KMS-11 (cell line): ENCODE data around the gene CIPC.

Experiments
- H2AFZ ChIP-seq: fragments of 200-600 bp; sonication (generic); 2 replicates; pipeline ENCODE4 v1.6.1; 2016; ENCODE audit warnings: antibody characterized with exemption, mixed run types, low read depth
- H3K27ac ChIP-seq: fragments of 200-600 bp; sonication (generic); 2 replicates; pipeline ENCODE4 v1.6.1; 2016; ENCODE audit warnings: mild to moderate bottlenecking, mixed run types
- H3K27me3 ChIP-seq: fragments of 200-600 bp; sonication (generic); 2 replicates; pipeline ENCODE4 v1.6.1; 2017; ENCODE audit warnings: mild to moderate bottlenecking, low read depth, mixed run types, moderate library complexity; ENCODE audit not compliant: insufficient read depth
- H3K36me3 ChIP-seq: fragments of 200-600 bp; sonication (generic); 2 replicates; pipeline ENCODE4 v1.6.1; 2017; ENCODE audit warnings: mild to moderate bottlenecking, mixed run types; ENCODE audit not compliant: insufficient read depth
- H3K4me1 ChIP-seq: fragments of 200-600 bp; sonication (generic); 2 replicates; pipeline ENCODE4 v1.6.1; 2016; ENCODE audit warnings: mild to moderate bottlenecking, low read depth, mixed run types; ENCODE audit not compliant: poor library complexity, severe bottlenecking
- H3K4me2 ChIP-seq: fragments of 200-600 bp; sonication (generic); 2 replicates; pipeline ENCODE4 v1.7.0; 2016; ENCODE audit warnings: mild to moderate bottlenecking, mixed run types
- H3K4me3 ChIP-seq: fragments of 200-600 bp; sonication (generic); IDR thresholded peaks from 2 replicates; pipeline ENCODE4 v1.6.1; 2017; ENCODE audit warnings: low read depth, low read length, mixed read lengths; ENCODE audit not compliant: insufficient read depth
- H3K79me2 ChIP-seq: fragments of 200-600 bp; sonication (generic); 2 replicates; pipeline ENCODE4 v1.6.1; 2016; ENCODE audit warnings: low read depth, mixed run types; ENCODE audit not compliant: insufficient read depth
- H3K9ac ChIP-seq: fragments of 200-600 bp; sonication (generic); 2 replicates; pipeline ENCODE4 v1.6.1; 2016; ENCODE audit warnings: mild to moderate bottlenecking, mixed run types
- H4K20me1 ChIP-seq: fragments of 200-600 bp; sonication (generic); 2 replicates; pipeline ENCODE4 v1.6.1; 2016; ENCODE audit warnings: mild to moderate bottlenecking, mixed run types; ENCODE audit not compliant: insufficient read depth
- TF ChIP-seq, protein P1 (sequence below): fragments of 200-600 bp; sonication (generic); conservative IDR thresholded peaks from 2 replicates; pipeline ENCODE4 v1.6.1; 2017; ENCODE audit warnings: low read depth, mild to moderate bottlenecking, antibody characterized with exemption, low read length, moderate library complexity, mixed read lengths

CIPC gene

DNA sequence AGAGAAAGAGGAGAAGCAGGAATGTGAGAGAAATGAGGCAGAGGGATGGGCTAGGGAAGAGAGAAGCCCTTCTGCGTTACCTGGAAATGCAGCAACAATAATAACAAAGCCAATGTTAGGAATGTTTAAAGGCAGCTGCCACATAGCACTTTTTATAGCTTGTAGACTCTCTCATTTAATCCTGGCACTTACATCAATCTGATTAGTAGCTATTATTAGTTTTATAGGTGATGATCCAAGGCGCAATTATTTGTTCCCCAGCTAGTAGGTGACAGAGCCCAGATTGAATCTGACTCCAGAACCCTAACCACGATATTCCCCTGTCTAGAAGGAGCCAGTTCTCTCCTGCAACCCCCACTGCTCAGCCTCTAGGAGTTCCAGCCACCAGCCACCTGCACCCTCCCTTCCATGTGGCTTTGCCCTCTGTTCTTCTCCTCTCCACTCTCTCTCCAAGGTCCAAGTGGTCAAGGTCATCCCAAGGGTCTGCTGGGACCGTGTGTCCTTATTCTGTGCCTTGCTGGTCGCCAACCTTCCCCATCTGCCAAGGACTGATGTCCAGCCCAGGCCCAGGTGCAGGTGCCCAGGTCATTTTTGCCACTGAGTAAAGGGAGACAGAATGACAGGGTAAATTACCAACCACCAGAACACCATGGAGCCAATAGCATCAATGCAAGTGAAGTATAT is 29.4 kb upstream of the CIPC start:
- no peaks in the 10 kb centered on the region for H3K36me3 ChIP-seq
- TF ChIP-seq, protein P1, sequence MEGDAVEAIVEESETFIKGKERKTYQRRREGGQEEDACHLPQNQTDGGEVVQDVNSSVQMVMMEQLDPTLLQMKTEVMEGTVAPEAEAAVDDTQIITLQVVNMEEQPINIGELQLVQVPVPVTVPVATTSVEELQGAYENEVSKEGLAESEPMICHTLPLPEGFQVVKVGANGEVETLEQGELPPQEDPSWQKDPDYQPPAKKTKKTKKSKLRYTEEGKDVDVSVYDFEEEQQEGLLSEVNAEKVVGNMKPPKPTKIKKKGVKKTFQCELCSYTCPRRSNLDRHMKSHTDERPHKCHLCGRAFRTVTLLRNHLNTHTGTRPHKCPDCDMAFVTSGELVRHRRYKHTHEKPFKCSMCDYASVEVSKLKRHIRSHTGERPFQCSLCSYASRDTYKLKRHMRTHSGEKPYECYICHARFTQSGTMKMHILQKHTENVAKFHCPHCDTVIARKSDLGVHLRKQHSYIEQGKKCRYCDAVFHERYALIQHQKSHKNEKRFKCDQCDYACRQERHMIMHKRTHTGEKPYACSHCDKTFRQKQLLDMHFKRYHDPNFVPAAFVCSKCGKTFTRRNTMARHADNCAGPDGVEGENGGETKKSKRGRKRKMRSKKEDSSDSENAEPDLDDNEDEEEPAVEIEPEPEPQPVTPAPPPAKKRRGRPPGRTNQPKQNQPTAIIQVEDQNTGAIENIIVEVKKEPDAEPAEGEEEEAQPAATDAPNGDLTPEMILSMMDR = peak; percentile 37; the same call in 1 of the 2 replicates
- H3K79me2 ChIP-seq = no peaks in the 10 kb centered on the region
- no peaks in the 10 kb centered on the region for H4K20me1 ChIP-seq
- H3K4me2 ChIP-seq = no peak overlapping the region
- no peak overlapping the region for H3K4me3 ChIP-seq
- H3K27me3 ChIP-seq = no peaks in the 10 kb centered on the region; the same call in 1 of the 2 replicates
- no peak overlapping the region for H2AFZ ChIP-seq
- H3K9ac ChIP-seq = no peak overlapping the region
- no peaks in the 10 kb centered on the region for H3K4me1 ChIP-seq
- no peak overlapping the region for H3K27ac ChIP-seq

DNA sequence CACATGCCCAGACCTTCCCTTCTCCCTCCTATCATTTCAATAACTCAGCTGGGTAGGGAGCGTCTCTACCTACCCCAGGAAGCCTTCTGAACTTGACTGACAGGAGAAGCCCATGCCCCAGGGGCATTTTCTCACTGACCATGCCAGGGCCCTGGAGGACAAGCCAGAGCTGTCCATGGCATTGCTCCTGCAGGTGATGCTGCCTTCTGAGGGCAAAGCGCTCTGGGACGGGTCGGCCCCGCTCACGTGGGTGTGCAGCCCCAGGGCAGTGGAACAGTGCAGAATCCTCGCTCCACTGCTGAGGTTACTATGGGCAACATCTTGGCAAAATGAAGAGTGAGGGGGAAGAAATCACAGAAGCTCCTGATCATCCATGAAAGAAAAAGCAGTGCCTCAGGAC is 28.5 kb upstream of the CIPC start:
- Histone ChIP-seq H3K79me2 (no peaks in the 10 kb centered on the region), H3K27me3 (no peaks in the 10 kb centered on the region; the same call in 1 of the 2 replicates), H4K20me1 (no peaks in the 10 kb centered on the region), H3K9ac (no peak overlapping the region), H2AFZ (no peak overlapping the region), H3K4me1 (no peaks in the 10 kb centered on the region), H3K4me2 (no peak overlapping the region), H3K4me3 (no peak overlapping the region), H3K27ac (no peak overlapping the region), H3K36me3 (no peaks in the 10 kb centered on the region)
- TF ChIP-seq, protein P1 = no peak

DNA sequence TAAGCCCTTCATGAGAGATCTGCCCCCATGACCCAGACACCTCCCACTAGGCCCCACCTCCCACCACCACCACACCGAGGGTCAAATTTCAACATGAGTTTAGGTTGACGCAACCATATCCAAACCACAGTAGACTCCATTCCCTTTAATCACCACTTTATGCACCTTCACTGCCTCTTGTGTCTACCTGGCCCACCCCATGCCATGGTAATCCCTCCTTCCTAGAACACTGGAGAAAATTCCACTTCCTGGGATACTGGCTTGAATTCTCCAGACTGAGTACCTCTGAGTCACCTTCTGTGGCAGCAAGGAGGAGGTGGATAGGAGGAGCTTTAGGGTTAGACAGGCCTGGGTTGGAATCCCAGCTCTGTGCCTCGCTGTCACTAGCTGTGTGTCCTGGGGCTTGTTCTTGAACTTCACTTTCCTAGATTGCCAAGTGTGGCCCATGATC is 26.1 kb upstream of the CIPC start:
- TF ChIP-seq, protein P1 = no peak
- H3K9ac ChIP-seq = no peak overlapping the region
- no peak overlapping the region for H3K4me2 ChIP-seq

DNA sequence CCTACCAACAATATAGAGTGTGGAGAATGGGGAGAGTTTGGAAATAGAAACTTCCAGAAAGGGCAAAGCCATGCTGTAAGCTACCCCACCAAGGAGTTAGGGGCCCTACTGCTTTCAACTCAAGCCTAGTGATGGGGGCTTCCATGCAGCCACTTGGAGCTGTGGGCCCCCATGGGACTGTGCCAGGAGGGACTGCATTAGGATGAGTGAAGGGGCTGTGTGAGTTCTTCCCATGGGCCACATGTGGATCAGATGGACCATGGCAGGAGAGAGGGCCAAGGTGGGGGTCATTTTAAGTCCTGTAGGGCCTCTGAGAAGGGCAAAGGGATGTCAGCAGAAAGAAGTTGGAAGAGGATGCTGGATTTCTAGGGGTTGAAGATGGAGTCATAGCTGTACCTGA is 23.1 kb upstream of the CIPC start:
- Histone ChIP-seq H3K4me1 (no peaks in the 10 kb centered on the region), H2AFZ (no peak overlapping the region), H3K9ac (no peak overlapping the region), H3K36me3 (no peaks in the 10 kb centered on the region), H3K4me2 (no peak overlapping the region), H3K79me2 (no peaks in the 10 kb centered on the region), H3K27ac (no peak overlapping the region), H4K20me1 (no peaks in the 10 kb centered on the region), H3K27me3 (no peaks in the 10 kb centered on the region), H3K4me3 (no peak overlapping the region)
- TF ChIP-seq, protein P1 = no peak

More for the DNA sequence above, 26.1 kb upstream of the CIPC start:
- Histone ChIP-seq H3K27me3 (no peaks in the 10 kb centered on the region; the same call in 1 of the 2 replicates), H4K20me1 (no peaks in the 10 kb centered on the region), H3K27ac (no peak overlapping the region), H3K4me1 (no peaks in the 10 kb centered on the region), H3K4me3 (no peak overlapping the region), H3K79me2 (no peaks in the 10 kb centered on the region), H3K36me3 (no peaks in the 10 kb centered on the region), H2AFZ (no peak overlapping the region)
